ENCODE results near the gene LTO1. TPM values are rescaled to one million over a fixed set of nuclear protein-coding genes. Genes with fewer than 3 reads are reported as not detected.

Gene LTO1
- total and polyA plus RNA-seq, 2 of the 13 experiments (the other 11 are each of a cell fraction or from before 2014, with no cell fraction given) = 11.8 to 15.0 TPM

DNA sequence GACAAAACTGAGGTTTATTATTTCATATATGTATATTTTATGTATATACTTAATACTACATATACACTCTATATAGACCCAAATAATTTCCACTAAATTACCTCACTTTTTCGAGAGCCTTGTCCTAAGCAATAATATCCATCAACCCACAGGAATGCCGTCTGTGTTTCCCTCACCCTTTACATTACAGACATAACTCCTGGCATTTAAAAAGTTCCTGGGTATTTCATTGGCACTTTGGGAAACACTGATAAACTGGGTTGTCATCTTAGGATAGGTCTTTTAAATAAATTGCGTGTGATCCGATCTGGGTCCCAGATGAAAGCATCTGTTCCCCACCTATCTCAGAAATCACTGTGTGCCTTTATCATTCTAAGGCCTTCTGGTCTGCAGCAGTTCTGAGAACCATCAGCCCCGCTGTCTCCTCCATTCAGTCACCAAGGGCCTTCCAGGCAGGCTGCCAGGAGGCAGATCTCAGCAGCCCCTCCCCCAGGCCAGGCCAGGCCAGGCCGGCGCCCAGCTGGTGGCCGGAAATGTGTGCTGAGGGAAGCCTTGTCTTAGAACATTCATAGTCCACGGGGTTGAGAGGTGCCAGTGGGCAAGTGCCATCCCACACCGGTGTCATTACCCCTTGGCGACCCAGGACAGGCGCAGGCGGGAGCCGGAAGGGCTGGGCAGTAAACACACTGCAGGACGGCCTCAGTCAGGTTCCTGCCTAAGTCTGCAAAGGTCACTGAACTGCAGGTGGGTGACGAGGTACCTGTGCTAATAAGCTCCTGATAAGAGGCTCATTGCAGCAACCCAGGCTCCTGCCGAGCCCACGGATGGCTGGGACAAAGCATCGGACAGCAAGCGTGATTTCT lies 25.4 kb upstream of the LTO1 start (continued):
- TF ChIP-seq ZNF816 (CRISPR knock-in tag; IDR thresholded peaks at IDR 0.05; ENCODE audit: borderline replicate concordance) = no peak
- no peak for TF ChIP-seq ZNF552 (CRISPR knock-in tag; IDR thresholded peaks at IDR 0.05; ENCODE audit: borderline replicate concordance)

DNA sequence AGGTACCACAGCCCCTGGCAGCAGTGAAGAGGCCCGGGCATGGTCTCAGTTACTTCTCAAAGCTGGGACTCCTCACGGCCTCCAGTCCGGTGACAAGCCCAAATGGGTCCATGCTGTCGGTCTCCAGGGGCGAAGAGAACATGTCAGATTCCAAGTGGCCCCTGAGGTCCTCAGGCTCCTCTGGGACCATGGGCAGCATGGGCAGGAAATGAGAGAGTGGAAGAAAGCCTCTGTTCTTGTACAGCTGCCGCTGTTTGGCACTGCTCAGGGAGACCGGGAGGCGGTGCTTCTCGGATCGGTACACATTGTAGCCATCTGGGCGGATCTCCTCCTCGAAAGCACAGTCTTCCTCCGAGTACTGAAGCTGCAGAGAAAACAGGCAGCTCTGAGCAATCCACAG lies 24.1 kb upstream of the LTO1 start:
- in situ Hi-C loops (cut with HindIII; ENCODE audit: extremely low pct_ligation_motif_present, low pct_unique_long_range_greater_than_20kb) = no loop called here
- H2AFZ ChIP-seq (ENCODE audit: low read length) = no peak overlapping the region
- BruUV-seq (replicated peaks) = no TSS peak
- H3K36me3 ChIP-seq (replicated peaks in 1 of 2; ENCODE audit: control insufficient read depth in 1 of 2, insufficient read depth in 2 of 2, low read length in 2 of 2) = no peaks in the 10 kb centered on the region
- H3K4me3 ChIP-seq (replicated peaks in 1 of 3; ENCODE audit: insufficient read depth in 1 of 3, low read depth in 2 of 3, low read length in 3 of 3) = peak overlapping the region in 1 of 3 experiments; percentile 32; a peak in 1 of 6 replicates
- ATAC-seq (peak; percentile 35), DNase-seq (ENCODE audit: low spot score) (no peak), FAIRE-seq (peak; percentile 53)
- CTCF ChIA-PET (ENCODE audit: low intra/inter-chr PET ratio, low total read pairs) = no interaction called here
- H3K9ac ChIP-seq (ENCODE audit: insufficient read depth, low read depth, low read length) = peak overlapping the region; percentile 23; the same call in 1 of the 2 replicates
- H3K4me2 ChIP-seq (ENCODE audit: low read depth, low read length) = peak overlapping the region; percentile 82
- H3K27me3 ChIP-seq (ENCODE audit: control insufficient read depth in 1 of 2, insufficient read depth in 2 of 2, low read length in 2 of 2) = peaks cover 2 to 32% of the 10 kb centered on the region in 2 experiments; a peak in 3 of 5 replicates
- intact Hi-C loops (cut with micrococcal nuclease; ENCODE audit: unreplicated experiment) = no loop called here
- WGBS (ENCODE audit: low lambda C conversion rate) = no CpG with 5 or more reads among the region's 13 CpGs
- peaks cover 75% of the 10 kb centered on the region for H3K4me1 ChIP-seq (ENCODE audit: insufficient read depth, low read length)
- no peaks in the 10 kb centered on the region for H4K20me1 ChIP-seq (ENCODE audit: insufficient read depth, low read length)
- no peaks in the 10 kb centered on the region for H3K79me2 ChIP-seq (ENCODE audit: insufficient read depth, low read length)
- POLR2A ChIA-PET = interaction anchor here (1.2 to 2.0 kb wide), 2 partner anchors 10 to 11 kb away, joined by 4 to 7 read pairs; no protein-coding TSS in a partner anchor
- no peaks in the 10 kb centered on the region for H3K9me3 ChIP-seq (ENCODE audit: low read length)
- H3K27ac ChIP-seq (ENCODE audit: extremely low read length, insufficient read depth, low read length) = no peak overlapping the region
- peak; percentile 11; the same call in 1 of the 2 replicates for TF ChIP-seq ETV5 (CRISPR knock-in tag; IDR thresholded peaks at IDR 0.05; ENCODE audit: borderline replicate concordance)
- TF ChIP-seq KDM2A (CRISPR knock-in tag; IDR thresholded peaks at IDR 0.05; ENCODE audit: borderline replicate concordance, low read depth) = peak; percentile 31; the same call in 1 of the 2 replicates
- TF ChIP-seq, protein P1, sequence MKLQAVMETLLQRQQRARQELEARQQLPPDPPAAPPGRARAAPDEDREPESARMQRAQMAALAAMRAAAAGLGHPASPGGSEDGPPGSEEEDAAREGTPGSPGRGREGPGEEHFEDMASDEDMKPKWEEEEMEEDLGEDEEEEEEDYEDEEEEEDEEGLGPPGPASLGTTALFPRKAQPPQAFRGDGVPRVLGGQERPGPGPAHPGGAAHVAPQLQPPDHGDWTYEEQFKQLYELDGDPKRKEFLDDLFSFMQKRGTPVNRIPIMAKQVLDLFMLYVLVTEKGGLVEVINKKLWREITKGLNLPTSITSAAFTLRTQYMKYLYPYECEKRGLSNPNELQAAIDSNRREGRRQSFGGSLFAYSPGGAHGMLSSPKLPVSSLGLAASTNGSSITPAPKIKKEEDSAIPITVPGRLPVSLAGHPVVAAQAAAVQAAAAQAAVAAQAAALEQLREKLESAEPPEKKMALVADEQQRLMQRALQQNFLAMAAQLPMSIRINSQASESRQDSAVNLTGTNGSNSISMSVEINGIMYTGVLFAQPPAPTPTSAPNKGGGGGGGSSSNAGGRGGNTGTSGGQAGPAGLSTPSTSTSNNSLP (IDR thresholded peaks at IDR 0.05; ENCODE audit: low read depth, low read length) = no peak
- TF ChIP-seq SP4 (CRISPR knock-in tag; IDR thresholded peaks at IDR 0.05) = no peak
- 0 out of 2 replicates have a peak, but pooled peaks have one; percentile 18 for TF ChIP-seq RARA (CRISPR knock-in tag; IDR thresholded peaks at IDR 0.05)
- no peak for TF ChIP-seq PHF21A (CRISPR knock-in tag; IDR thresholded peaks at IDR 0.05)
- TF ChIP-seq, protein P2, sequence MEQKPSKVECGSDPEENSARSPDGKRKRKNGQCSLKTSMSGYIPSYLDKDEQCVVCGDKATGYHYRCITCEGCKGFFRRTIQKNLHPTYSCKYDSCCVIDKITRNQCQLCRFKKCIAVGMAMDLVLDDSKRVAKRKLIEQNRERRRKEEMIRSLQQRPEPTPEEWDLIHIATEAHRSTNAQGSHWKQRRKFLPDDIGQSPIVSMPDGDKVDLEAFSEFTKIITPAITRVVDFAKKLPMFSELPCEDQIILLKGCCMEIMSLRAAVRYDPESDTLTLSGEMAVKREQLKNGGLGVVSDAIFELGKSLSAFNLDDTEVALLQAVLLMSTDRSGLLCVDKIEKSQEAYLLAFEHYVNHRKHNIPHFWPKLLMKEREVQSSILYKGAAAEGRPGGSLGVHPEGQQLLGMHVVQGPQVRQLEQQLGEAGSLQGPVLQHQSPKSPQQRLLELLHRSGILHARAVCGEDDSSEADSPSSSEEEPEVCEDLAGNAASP (CRISPR knock-in tag; IDR thresholded peaks at IDR 0.05; ENCODE audit: borderline replicate concordance) = no peak
- 0 out of 2 replicates have a peak, but pooled peaks have one; percentile 25 for TF ChIP-seq ZNF292 (CRISPR knock-in tag; IDR thresholded peaks at IDR 0.05; ENCODE audit: borderline replicate concordance, low read depth)
- no peak for TF ChIP-seq RFX5 (IDR thresholded peaks at IDR 0.05; ENCODE audit: low read depth, low read length)
- TF ChIP-seq RFX3 (CRISPR knock-in tag; IDR thresholded peaks at IDR 0.05) = no peak
- no peak for TF ChIP-seq HCFC1 (IDR thresholded peaks at IDR 0.05; ENCODE audit: low read depth, low read length)
- TF ChIP-seq BCL6 (CRISPR knock-in tag; IDR thresholded peaks at IDR 0.05) = peak; percentile 93
- TF ChIP-seq KAT2B (IDR thresholded peaks at IDR 0.05; ENCODE audit: borderline replicate concordance, low read depth, low read length) = no peak
- no peak for TF ChIP-seq GABPA (IDR thresholded peaks at IDR 0.05; ENCODE audit: low read depth, low read length)
- 0 out of 2 replicates have a peak, but pooled peaks have one; percentile 9 for TF ChIP-seq GABPA (CRISPR knock-in tag; IDR thresholded peaks at IDR 0.05; ENCODE audit: low read depth)
- TF ChIP-seq XRCC5 (optimal IDR thresholded peaks at IDR 0.05; ENCODE audit: low read length) = peak; percentile 12
- TF ChIP-seq ESRRA (CRISPR knock-in tag; IDR thresholded peaks at IDR 0.05; ENCODE audit: low read depth) = no peak
- 0 out of 2 replicates have a peak, but pooled peaks have one; percentile 28 for TF ChIP-seq SP5 (CRISPR knock-in tag; IDR thresholded peaks at IDR 0.05; ENCODE audit: borderline replicate concordance, low read depth)
- no peak for TF ChIP-seq POLR2A (IDR thresholded peaks at IDR 0.05; ENCODE audit: insufficient read depth in 1 of 2, low read depth in 2 of 2, low read length in 2 of 2)
- TF ChIP-seq IRX3 (CRISPR knock-in tag; IDR thresholded peaks at IDR 0.05; ENCODE audit: borderline replicate concordance, low read depth) = no peak

All from HepG2 (cell line).